Nucleus accumbens (tissue), 56 donors: ENCODE measurements around the gene ZSWIM3.

Source experiments
- DNase-seq, 56 donors: peaks; one replicate each; lab custom pipeline; 2025; lab: John Stamatoyannopoulos, UW

ZSWIM3 gene

DNA sequence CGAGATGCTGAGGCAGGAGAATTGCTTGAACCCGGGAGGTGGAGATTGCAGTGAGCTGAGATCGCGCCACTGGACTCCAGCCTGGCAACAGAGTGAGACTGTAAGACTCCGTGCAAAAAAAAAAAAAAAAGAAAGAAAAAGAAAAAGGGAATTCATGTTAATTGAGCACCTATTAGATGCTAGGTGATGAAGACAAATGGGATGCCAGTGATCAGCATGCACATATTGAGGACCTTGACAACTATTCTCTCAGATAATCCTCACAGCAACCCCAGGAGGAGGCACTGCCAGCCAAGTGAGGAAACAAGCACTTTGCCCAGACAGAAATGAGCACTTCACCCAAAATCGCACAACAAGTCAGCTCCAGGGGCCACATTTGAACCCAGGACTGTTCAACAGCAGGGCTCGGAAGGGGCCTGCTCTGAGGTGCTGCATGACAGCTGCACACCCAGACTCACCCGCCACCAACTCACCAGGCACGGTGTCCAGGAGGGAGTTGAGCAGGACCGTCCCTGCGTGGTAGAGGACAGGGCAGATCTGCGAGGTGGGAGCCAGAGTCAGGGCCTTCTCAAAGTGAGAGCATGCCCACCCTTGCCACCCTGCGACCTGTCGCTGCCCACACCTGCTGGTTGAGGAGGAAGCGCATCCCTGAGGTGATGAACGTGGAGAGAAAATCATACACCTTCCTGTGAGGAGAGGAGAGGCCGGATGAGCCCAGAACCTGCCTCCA lies 50.0 kb downstream of the ZSWIM3 start:
- no peak for DNase-seq

DNA sequence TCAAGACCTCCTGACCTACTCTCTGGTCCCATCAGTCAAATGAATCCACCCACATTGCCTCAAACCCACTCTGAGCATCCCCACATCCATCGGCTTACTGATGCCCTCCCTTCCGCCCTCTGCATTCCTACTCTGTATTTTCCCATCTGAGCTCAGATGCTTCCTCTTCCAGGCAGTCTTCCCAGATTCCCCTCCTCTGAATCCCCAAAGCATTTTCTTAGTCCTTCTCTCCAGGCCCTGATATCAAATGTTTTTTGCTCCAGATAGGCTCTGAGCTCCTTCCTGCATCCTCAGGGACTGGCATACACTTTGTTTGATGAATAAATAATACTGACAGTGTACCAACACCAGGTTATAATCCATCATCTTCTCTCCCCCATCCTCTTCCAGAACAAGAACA lies 50.7 kb downstream of the ZSWIM3 start:
- no peak for DNase-seq

DNA sequence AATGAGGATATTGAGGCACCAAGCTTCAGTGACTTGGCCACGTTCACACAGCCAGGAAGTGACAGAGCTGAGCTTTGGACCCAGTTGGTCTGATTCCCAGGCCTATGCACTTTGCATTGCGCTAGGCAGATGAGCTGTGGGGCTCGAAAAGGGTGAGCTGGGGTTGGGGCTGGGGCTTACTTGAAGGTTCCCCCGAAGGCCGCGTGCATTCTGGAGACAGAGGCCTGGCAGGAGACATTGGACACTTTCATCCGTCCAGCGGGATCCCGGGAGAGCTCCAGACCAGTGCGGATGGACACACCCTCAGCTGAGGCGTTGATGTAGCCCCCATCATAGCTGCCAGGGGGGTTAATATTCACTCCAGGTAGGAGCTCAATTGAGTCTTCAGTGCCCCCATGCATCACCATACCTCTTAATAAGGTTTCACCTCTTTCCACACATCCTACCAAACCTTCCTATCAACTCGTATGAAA lies 52.0 kb downstream of the ZSWIM3 start:
- DNase-seq: no peak

DNA sequence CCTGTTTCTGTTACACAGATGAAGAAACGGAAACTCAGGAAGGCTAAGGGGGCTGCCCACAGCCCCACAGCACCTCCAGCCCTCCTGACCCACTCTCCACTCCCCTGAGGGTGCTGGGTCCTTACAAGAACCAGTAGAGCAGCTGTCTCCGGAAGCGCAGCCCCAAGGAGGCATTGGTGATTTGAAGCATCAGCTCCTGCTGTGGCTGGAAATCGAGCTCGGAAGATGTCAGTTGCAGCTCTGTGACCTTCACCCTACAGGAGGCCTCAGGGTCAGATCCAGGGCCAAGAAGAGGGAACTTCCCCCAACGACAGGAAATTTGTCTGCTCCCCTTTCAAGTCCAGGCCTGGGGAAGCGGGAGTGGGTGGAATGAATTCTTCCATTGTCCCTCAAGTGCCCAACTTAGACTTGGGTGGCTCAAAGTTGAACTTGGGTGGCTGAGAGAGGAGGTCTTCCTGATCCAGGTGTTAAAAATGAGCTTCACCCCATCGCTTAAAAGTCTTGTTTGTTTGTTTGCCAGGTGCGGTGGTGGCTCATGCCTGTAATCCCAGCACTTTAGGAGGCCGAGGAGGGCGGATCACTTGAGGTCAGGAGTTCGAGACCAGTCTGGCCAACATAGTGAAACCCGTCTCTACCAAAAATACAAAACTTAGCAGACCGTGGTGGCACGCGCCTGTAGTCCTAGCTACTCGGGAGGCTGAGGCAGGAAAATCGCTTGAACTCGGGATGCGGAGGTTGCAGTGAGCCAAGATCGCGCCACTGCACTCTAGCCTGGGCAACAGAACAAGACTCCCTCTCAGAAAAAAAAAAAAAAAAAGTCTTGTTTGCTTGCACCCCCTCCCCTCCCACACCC lies 52.6 kb downstream of the ZSWIM3 start:
- no peak for DNase-seq

DNA sequence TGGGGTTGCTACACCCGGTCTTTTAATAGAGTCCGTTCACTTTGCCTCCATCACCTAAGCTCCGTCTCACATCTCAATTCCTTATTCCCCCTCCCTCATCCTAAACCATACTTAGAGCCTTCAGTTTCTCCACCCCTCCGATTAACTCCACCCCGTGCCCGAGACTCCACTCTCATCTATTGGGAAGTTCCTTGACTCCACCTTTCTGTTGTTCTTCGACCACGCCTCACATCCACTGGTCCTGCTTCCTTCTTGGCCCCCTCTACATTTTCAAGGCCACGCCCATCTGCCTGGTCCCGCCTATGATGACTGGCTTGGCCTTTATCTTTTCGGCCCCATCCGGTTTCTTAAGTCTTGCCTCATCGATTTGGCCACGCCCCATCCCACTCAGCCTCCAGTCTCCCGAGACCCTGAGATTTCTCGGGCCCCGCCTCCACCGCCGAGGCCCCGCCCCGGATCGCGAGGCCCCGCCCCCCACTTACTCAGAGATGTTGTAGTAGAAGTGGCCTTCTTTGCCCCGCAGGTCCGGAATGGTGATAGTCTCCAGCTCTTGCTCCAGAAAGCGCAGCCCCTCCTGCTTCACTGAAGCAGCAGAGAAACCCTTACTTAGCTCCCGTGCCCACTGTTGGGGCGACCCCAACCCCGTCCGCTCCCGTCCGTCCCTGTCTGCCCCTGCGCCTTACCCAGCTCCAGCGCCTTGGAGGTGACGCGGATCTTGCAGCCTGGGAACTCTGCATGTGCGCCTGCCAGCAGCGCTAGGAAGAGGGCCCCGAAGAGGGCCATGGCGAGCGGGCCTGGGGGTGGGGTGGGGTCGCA lies 53.5 kb downstream of the ZSWIM3 start:
- peak; percentile 6 to 92 (median 70) for DNase-seq

DNA sequence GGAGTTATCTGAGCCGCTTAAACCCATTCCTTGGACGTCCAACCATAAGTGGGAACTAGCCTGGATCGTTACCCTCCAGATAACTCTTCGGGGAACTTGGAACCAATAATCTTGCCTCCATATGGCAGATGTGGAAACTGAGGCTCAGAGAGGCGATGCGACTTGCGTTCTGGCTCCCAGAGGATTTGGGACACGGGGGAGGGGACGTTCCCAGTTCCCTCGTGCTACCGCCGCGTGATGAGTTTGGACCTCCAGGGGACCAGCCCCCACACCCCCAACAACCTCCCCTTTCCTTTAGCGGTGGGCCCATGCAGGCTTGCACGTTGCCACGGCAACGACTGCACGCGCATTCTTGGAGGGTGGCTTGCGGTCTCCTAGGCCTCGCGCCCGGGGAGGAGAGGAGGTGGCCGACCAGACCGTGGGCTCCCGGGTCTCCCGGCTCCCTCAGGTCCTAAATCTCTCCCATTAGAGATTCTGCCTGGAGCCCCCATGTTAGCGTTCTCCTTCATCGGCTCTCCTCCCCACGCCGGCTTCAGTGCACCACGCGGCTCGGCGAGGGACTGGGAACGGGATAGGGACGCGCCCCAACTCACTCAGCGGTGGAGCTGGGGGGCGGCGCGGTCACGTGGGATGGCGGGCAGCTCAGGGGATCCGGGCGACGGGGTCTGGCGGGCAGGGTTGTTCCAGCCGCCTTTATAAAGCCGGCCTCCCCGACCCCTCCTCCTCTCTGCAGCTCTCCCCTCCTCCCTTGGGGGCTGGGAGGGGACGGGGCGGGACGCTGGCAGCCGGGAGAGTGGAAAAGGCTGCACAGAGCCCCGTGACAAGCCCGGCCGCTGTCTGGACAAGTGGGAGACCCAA lies 54.3 kb downstream of the ZSWIM3 start, which contains the start of gene PLTP:
Gene PLTP, minus strand, starts transcription at position 670 of the 858 bp plus-strand sequence. CDS start 703 bp downstream, outside the sequence.
- DNase-seq: peak in 52 of 56 donors; percentile 22 to 86 (median 60)

DNA sequence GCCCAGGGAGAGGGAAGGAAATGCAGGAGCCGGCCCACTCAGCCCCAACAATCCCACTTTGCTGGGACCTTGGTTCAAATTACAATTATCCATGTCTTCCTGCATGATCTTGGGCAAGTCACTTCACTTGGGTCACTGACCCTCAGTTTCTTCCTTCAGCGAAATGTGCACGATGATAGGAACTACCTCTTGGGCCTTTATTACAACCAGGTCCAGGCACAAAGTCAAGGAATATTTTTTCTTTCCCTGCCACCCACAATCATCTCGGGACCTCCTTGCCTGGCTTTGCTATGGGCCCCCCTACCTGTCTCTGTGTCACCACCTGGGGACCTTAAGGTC lies 54.9 kb downstream of the ZSWIM3 start:
- DNase-seq: no peak

DNA sequence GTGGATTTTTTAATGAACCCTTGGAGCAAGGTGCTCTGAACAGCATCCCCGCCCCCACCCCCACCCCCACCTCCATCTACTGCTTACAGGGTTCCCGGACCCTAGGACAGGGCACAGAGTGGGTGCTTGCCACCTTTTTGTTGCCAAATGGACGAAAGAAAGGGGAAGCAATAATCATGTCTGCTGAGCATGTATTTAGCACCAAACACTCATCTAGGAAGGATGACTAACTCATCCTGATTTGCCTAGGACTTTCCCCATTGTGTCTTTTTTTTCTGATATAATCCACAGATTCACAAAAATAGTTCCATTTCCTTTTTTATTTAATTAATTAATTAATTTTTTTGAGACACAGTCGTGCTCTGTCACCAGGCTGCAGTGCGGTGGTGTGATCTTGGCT lies 55.7 kb downstream of the ZSWIM3 start:
- DNase-seq: no peak

DNA sequence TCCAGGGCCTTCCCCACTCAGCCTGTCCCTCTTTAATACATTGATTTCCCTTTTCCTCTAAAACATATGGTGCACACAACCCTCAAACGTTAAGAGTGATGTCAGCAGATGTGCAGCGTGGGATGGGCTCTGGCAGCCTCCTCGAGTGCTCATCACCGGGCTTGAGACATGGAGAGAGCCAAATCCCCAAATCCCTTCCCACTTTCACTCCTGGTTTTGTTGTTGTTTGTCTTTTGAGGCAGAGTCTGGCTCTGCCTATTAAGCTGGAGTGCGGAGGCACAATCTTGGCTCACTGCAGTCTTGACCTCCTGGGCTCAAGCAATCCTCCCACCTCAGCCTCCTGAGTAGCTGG lies 60.4 kb downstream of the ZSWIM3 start:
- no peak for DNase-seq

DNA sequence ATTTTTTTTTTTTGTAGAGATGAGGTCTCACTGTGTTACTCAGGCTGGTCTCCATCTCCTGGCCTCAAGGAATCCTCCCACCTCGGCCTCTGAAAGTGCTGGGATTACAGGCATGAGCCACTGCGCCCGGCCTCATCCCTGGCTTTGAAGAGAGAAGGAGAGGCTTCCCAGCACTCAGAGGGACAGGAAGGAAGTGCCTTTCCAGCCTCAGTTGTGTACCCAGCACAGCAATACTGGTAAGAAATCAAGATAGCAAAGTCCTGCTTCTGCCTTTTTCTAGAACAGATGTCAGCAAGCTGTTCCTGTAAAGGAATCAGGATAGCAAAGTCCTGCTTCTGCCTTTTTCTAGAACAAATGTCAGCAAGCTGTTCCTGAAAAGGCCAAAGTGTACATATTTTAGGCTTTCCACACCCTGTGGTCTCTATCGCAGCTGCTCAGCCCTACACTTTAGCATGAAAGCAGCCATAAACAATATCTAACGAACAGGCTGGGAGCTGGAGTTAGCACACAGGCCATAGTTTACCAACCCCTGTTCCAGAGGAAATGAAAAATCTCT lies 60.8 kb downstream of the ZSWIM3 start:
- no peak for DNase-seq

DNA sequence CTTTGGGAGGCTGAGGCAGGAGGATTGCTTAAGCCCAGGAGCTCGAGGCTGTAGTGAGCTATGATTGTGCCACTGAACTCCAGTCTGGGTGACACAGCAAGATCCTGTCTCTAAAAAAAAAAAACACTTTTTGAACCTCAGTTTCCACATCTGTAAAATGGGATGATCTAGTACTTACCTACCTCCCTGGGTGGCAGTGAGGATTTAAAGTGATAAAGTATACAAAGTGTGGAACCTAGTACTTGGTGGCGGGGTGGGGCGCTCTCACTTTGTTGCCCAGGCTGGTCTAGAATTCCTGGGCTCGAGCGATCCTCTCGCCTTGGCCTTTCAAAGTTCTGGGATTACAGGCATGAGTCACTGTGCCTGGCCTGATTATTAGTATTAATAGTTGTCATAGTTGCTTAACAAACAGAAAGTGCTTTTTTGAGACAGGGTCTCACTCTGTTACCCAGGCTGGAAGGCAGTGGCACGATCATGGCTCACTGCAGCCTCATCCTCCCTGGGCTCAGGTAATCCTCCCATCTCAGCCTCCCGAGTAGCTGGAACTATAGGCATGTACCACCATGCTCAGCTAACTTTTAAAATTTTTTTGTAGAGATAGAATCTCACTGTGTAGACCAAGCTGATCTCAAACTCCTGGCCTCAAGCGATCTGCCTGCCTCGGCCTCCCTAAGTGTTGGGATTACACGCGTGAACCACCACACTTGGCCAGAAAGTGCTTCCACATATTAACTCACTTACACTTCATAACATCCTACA lies 61.5 kb downstream of the ZSWIM3 start:
- DNase-seq: no peak

DNA sequence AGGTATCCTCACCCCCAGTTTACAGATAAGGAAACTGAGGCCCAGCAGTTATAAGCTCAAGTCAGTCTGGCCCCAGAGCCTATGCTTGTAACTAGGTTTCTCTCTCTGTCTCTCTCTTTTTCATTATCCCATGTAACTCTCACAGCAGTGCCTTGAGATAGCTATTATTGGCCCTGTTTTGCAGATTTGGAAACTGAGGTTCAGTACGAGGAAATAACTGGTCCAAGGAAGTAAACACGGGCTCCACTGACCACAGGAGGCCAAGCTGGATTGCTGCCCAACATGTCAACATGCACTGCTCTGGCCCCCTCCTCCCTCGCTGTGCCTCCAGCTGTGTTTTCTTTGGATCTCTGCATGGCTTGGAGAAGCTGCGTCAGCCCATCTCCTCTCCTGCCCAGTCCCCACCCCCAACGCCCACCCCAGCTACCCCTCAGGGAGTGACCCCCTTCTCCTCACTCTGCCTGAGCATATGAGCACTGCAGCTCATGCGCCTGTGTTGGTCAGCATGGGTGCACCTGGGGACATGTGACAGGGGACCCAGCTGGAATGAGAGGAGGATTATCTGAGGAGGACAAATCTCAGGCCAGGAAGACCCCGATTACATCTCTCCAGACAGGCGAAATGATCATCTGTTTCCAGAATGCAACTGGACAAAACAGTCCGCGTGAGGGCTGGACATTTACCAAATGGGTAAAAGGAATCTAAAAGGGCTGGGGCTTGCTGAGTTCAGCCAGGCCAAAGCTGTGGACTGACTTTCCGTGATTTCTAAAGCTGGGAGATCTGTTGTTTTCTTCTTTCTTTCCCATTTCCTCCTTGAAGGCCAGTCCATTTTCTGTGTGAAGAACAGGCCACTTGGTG lies 62.4 kb downstream of the ZSWIM3 start:
- DNase-seq: no peak

DNA sequence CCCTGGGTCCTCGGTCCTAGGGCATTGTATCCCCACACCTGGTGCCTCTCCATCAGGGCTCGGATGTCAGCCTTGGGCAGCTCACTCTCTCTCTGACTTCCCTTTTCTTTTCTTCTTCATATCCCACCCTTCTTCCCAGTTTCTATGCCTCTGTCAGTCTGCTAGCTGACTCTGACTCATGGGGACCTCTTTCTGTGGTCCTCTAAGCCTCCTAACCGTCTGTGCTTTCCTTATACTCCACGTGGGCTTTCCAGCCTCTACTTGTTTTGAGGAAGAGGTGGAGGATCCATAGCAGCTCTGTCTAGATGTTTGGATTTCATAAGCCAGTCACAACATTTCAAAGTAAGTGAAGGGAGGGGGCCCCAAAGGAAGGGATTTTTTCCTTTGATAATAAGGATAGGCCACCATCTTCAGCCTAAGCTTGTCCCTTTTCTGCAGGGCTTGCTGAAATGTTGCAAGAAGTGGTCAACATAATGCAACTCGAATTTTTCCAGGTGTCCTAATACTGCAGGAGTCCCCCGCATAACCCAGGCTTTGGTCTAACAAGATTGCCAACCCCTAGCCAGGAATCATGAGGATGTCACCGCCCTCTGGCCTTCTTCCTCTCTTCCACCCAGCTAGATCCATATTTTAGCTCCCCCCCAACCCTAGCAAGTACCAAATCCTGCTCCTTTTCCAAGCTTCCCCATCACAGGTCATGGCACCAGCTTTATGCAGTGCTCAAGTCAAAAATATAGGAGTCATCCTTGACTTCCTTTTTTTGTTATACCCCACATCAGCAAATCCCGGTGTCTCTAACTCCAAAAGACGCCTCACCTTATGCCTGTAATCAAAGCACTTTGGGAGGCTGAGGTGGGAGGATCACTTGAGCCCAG lies 63.3 kb downstream of the ZSWIM3 start:
- no peak for DNase-seq

DNA sequence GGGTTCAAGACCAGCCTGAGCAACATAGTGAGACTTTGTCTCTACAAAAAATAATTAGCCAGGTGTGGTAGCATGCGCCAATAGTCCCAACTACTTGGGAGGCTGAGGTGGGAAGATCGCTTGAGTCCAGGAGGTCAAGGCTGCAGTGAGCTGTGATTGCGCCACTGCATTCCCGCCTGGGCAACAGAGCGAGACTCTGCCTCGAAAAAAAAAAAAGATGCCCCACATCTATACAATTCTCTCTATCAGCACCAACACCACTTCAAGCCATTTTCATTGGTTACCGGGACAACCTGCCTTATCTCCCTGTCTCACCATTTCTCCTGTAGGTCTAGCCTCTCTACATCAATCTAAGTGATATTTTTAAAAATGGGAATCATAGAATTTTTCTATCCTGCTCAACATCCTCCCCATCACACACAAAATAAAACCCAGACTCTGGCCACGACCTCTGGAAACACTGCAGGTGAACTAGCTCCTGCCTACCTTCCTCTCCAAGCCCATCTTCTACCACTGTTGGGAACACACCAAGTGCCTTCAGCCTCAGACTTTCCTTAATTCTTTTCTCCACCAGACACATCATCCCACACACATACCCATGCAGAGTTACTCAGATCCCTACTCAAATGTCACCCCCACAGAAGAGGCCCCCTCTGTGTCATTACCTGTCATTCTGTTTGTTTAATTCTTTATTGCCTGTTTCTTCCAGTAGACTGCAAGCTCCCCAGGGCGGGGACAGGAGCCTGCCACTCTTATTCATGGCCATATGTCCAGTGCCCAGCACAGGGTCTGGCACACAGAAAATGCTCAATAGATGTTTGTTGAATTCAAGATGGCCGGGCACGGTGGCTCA lies 64.1 kb downstream of the ZSWIM3 start:
- no peak for DNase-seq

DNA sequence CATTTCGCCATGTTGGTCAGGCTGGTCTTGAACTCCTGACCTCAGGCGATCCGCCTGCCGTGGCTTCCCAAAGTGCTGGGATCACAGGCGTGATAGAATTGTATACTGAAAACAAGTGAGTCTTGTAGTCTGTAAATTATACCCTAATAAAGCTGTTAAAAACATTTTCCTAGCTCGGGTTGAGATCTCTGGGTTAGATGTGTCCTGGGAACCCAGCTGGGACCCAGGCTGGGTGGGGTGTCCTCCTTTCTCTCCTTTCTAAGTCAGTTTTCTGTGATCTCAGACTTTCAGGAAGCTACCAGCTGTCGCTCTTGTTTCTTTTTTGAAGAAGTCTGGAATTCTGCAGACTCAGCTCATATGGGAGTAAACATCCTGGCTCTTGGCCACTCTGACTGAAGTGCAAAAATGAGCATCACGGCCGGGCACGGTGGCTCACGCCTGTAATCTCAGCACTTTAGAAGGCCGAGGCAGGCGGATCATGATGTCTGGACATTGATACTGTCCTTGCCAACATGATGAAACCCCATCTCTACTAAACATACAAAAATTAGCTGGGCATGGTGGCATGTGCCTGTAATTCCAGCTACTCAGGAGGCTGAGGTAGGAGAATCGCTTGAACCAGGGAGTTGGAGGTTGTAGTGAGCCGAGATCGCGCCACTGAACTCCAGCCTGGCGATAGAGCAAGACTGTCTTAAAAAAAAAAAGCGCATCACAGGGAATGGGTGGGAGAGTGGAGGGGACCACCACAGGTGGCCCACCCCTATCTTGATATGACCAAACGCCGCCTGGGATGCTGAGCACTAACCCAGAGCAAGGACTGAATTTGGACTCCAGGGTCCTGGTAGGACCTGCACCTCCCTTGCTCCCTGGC lies 67.2 kb downstream of the ZSWIM3 start:
- no peak for DNase-seq
